GM18508 (cell line): ENCODE results near the gene MARCHF5.
"Not testable (repeated sequence)": the region's sequence is repeated elsewhere in the genome, so short reads cannot be mapped to it uniquely, and the experiment has no call there.

ENCODE experiments used
- ATAC-seq: cut with Tn5 transposase; IDR thresholded peaks from one replicate; pipeline ENCODE4 v1.9.1; 2021; ENCODE audit warnings: moderate number of reproducible peaks; ENCODE audit not compliant: insufficient read depth, unreplicated experiment

Gene MARCHF5

DNA sequence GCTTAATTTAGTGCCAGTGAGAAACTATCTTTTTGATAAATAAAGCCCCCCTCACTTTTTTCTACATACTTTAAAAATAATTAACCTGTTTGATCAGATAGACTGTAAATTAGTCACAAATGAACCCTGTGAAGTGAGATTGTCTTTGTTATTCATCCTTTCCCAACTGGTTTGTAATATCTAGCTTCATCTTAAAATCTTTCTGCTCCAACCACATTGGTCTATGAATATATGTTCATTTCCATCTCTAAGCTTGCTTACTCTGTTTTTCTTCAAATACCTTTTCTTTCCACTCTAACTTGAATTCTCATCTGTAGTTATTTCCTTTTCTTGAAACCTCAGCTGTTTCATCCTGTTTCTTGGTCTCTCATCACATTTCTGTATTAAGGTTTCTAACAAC is 12.1 kb downstream of the MARCHF5 start:
- ATAC-seq: no peak

DNA sequence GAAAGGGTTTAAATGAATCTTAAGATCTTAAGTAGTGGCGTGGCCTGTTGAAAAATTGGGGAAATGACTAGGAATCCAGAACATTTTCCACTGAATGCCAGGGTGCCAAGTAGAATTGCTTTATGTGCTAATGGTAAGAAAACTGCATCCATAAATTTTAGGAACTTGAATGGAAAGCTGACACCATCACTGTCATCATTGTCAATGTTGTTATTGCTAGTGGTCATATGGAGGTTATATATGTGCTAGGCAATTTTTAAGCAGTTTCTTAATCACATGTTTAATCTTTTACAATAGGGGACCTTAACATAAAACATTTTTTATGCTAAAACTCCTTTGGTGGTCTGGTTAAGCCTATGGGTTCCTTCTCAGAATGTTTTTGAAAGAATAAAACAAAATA is 13.1 kb downstream of the MARCHF5 start:
- no peak for ATAC-seq

DNA sequence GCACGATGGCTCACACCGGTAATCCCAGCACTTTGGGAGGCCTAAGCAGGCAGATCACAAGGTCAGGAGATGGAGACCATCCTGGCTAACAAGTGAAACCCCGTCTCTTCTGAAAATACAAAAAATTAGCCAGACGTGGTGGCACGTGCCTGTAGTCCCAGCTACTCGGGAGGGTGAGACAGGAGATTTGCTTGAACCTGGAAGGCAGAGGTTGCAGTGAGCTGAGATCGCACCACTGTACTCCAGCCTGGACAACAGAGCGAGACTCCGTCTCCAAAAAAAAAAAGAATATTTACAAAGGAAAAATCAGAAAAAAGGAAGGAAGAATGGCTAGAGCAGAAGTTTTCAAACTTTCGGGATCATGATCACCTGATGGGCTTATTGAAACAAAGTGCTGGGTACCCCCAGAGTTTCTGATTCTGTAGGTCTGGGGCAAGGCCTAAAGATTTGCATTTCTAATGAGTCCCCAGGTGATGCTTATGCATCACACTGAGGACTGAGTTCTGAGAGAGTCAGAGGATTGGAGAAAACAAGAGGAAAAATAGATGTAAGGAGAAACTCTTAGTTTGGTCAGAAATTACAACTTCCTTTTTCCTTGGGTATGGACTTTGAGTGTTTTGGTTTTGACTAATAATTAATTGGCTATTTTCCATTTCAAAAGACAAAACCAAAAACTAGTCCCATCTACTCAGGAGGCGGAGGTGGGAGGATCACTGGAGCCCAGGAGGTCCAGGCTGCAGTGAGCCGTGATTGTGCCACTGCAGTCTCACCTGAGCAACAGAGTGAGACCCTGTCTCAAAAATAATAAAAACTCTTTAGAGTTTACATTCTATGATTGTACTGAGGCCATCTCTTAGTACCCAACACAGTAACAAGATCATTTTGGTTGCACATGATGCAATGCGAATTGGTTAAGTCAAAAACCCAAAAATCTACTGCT is 14.4 kb downstream of the MARCHF5 start:
- no peak for ATAC-seq

DNA sequence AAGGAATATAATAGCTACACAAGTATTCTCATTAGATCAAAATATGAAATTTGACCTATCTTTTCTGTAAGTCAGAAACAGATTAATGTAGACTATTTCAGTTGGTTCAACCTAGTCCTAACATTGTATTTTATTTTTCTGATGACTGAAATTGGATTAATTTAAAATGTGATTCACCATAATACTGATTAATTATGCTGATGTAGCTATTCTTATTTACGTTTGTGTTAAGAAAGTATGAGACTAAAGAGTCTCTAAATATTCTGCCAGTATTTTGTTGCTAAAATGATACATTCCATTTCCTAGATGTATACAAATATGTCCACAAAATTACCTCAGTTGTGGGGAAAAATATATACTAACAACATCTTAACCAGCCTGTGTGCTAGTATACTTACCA is 18.3 kb downstream of the MARCHF5 start:
- no peak for ATAC-seq

DNA sequence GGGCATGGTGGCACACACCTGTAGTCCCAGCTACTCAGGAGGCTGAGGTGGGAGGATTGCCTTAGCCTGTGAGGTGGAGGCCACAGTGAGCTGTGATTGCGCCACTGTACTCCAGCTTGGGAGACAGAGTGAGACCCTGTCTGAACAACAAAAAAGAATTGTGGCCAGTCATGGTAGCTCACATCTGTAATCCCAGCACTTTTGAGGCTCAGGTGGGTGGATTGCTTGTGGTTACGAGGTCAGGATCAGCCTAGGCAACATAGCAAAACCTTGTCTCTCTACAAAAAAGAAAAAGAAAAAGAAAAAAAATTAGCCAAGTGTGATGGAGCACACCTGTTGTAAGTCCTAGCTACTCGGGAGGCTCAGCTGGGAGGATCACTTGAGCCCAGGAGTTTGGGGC is 22.8 kb downstream of the MARCHF5 start:
- no peak for ATAC-seq

DNA sequence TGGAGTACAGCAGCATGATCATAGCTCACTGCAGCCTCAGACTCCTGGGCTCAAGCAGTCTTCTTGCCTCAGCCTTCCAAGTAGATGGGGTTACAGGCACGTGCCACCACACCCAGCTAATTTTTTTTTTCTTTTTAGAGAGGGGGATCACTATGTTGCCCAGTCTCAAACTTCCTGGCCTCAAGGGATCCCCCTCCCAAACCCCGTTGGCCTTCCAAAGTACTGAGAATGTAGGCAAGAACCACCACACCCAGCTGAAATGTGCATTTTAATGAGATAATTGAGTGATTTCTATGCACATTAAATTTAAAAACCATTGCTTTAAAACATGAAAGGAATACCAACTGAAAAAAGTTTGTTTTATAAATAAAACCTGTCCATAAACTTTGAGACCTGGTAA is 25.6 kb downstream of the MARCHF5 start:
- ATAC-seq: no peak

DNA sequence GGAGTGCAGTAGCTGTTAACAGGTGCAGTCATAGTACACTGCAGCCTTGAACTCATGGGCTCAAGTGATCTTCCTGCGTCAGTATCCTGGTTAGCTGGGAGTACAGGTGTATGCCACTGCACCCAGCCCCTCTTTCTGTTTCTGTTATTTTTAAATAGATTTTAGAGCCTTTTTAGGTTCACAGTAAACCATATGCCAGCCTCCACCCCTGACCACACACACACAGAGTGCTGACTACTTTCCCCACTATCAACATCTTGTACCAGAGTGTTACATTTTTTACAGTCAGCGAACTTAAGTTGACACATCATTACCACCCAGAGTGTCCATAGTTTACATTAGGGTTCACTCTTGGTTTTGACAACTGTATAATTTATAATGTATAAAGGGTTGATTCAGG is 32.1 kb downstream of the MARCHF5 start:
- no peak for ATAC-seq

DNA sequence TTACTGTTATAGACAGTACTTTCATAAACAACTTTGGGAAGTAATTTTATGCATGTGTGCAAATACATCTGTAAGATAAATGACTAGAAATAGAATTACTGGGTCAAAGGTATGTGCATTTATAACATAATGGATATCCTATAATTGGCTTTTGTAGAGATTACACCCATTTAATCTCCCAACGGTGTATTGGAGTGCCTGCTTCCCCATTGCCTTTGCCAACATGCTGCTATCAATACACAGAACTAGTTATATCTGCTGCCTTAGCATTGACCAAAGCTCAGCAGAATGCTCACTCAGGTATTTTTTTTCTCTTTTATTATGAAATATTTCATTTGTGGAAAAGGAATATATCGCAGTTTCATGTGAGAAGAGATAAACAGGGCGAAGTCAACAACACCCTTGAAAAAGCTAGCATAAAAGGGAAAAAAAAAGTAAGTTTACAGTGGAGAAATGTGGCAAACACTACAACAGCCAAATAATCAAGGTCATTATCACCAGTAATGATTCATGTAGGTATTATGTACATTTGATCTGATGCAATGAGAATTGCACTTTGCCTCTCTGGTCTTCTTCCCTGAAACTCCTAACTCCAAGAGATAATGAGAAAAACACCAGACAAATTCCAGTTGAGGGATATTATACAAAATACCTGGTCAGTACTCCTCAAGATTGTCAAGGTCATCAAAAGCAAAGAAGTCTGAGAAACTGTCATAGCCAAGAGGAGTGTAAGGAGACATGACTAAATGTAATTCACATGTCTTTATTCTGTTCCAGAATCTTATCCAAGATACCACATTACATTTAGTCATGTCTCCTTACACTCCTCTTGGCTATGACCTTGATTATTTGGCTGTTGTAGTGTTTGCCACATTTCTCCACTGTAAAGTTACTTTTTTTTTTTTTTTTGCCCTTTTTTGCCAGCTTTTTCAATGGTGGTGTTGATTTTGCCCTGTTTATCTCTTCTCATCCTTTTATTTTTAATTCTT is 36.8 kb downstream of the MARCHF5 start:
- no peak for ATAC-seq

DNA sequence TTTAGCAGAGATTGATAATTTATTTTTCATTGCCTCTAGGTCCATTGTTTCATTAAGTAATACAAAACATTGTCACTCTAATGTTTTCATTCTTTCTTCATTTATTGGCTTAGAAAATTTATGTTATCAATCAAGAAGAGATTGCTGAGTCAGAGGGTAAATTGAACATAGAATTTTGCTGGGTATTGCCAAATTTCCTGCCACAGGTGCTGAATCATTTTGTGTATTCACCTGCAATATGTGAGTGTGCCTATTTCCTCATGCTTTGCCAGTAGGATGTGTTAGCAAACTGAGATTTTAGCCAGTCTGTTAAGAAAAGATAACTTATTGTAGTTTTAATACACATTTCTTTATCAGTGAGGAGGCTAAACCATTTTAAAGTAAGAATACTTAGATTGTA is 38.0 kb downstream of the MARCHF5 start:
- ATAC-seq: no peak

DNA sequence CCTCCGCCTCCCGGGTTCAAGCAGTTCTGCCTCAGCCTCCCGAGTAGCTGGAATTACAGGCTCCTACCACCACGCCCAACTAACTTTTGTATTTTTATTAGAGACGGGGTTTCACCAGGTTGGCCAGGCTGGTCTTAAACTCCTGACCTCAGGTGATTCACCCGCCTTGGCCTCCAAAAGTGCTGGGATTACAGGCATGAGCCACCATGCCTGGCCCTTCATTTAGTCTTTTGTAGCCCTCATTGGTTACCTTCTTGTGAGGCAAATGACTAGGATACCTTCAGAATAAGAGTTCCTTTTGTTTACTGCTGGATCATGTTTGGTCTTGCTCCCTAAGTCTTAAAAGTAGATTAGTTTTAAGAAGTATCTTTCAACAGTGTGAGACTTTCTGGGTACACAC is 39.0 kb downstream of the MARCHF5 start:
- ATAC-seq: not testable (repeated sequence)

DNA sequence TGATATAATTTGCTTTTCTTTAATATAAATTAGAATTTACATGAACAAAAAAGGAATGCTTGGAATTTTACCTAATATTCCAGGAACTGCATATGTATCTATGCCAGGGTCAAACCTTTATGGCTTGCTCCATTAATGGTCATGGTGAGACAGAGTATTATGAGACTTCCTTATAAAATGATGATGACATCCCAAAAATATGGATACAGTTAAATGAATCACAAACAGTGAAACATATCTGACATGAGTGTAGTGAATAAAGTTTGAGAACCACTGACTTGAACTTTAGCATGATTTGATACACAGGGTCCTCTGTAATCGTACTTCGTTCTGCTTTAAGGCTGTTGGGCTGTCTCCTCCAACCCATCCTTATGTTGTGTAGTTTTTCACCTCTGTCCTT is 51.8 kb downstream of the MARCHF5 start:
- no peak for ATAC-seq

DNA sequence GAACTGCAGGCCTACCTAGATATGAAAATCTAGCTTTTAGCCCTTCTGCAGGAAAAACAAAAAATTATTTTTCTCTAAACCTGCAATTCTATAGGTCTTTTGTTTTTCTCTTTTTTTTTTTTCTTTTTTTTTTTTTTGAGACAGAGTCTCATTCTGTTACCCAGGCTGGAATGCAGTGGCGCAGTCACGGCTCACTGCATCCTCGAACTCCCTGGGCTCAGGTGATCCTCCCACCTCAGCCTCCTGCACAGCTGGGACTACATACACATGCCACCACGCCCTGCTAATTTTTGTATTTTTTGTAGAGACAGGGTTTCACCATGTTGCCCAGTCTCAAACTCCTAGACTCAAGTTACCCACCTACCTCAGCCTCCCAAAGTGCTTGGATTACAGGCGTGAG is 54.6 kb downstream of the MARCHF5 start:
- ATAC-seq: not testable (repeated sequence)

DNA sequence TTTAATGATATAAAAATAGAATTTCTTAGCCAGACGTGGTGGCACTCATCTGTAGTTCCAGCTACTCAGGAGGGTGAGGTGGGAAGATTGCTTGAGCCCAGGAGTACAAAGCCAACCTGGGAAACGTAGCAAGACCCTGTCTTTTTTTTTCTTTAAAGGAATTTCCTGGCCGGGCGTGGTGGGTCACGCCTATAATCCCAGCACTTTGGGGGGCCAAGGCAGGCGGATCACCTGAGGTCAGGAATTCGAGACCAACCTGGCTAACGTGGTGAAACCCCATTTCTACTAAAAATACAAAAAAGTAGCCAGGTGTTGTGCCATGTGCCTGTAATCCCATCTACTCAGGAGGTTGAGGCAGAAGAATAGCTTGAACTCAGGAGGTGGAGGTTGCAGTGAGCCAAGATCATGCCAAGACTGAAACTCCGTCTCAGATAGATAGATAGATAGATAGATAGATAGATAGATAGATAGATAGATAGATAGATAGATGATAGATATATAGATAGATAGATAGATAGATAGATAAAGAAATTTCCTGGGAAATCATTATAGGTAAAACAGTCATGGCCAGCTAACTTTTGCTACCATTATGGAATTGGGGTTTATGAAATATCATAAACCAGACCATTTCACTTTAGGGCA is 56.2 kb downstream of the MARCHF5 start:
- not testable (repeated sequence) for ATAC-seq

DNA sequence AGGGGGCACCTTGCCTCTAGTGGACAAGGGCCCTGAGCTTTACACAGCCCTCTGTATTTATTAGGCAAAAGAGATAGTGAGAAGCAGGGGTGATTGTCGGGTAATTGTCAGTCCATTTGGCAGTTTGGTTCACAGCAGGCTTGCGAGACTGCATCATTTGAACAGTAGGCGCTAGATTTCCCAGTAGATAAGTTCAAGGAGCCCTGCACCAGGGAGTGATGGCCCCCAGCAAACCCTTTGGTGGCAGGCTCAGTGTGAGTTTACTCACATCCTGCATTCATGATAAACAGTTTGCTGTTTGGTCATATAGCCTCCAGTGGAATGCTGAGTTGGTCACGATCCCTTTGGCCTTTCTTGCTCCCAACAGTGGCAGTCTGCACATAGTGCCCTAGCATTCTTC is 59.4 kb downstream of the MARCHF5 start:
- ATAC-seq: no peak

DNA sequence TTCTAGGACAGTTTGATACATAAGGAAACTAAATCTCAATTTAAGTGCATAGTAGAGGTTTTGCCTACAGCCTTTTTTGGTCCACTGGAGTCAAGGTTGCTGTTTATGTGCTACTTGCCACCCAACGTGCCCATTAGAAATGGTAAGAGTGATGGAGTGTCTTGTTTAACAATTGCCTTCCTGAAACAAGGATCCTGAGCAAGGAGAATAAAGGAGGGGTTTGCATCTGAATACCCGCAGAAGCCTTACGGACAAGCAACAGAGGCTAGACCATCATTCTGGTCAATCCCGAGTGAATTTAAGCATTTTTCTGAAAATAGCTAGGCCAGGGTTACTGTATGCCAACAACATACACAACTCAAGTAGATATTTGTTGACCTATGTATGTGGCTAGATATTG is 63.6 kb downstream of the MARCHF5 start:
- ATAC-seq: no peak

DNA sequence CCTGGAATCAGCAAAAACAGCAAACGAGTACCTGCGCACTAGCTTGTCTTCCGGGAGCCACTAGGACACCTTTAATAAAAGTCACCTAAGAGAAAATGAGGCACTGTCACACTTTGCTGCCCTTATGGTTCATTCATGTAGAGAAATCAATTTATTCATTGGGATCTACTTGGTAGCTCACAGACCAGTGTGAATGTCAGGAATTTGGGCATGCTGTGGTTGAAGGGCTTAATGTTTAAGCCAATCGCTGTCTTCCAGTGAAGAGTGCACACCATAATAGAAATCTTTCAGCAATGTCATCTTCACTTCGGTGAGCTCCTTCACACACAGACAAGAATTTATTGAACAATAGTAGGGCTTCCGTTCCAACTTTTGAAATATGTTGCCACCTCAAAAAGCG is 65.1 kb downstream of the MARCHF5 start:
- no peak for ATAC-seq

DNA sequence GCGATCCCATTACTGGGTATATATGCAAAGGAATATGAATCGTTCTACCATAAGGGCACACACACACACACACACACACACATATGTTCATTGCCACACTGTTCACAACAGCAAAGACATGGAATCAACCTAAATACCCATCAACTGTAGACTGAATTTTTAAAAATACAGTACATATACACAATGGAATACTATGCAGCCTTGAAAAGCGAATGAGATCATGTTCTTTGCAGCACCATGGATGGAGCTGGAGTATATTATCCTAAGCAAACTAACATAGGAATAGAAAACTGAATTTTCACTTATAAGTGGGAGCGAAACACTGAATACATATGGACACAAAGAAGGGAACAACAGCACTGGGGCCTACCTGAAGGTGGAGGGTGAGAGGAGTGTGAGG is 72.5 kb downstream of the MARCHF5 start:
- ATAC-seq: no peak

DNA sequence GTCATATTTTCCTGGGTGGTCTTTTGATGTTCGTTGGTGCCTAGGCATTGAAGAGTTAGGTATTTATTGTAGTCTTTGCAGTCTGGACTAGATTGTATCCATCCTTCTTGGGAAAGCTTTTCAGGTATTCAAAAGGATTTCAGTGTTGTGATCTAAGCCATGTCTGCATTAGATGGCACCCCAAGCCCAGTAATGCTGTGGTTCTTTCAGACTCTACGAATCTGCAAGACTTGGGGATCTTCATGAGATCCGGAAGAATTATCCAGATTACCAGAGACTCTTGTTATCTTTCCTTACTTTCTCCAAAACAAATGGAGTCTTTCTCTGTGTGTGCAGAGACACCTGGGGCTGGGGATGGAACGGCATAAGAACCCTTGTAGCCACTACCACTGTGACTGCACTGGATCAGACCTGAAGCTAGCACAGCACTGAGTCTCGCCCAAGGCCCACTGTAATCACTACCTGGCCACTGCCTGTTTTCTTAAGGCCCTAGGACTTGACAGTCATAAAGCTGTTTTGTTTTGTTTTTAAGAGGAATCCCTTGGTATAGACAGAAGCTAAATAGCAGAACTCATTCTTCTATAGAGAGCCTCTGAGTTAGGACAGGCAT is 75.5 kb downstream of the MARCHF5 start:
- ATAC-seq: no peak

DNA sequence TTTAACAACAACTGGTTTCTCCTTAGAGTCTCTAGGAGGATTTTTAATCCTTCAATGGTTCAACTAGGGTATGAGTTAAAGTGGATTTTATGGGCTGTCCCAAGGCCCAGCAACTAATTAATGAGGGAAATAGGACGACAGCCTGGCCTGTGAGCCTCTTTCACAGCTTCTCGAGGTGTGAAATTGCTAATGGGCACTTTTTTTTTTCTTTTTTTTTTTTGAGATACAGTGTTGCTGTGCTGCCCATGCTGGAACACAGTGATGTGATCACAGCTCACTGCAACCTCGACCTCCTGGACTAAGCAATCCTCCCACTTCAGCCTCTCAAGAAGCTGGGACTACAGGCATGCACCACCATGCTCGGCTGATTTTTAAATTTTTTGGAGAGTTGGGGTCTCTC is 87.0 kb downstream of the MARCHF5 start:
- no peak for ATAC-seq

DNA sequence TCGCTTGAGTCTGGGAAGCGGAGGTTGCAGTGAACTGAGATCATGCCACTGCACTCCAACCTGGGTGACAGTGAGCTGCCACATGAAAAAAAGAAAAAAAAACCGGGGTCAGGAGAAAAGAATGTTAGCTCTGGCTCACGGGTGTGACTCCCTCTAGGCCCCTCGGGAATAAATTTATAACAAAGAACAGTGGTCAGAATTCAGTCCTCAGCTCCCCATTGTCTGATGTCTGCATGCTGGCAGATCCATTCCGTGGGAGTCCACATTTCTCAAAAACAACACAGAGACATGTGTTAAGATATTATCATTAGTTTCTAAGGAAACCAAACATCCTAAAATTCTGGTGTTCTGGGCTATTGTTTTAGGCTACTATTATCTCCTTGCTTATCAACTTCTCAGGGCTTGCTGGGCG is 90.6 kb downstream of the MARCHF5 start:
- no peak for ATAC-seq
